Stimulated activated effector memory CD8-positive, alpha-beta T cell treated with anti-CD3 and anti-CD28 coated beads, Interleukin-12 subunit alpha, Interleukin-12 subunit beta, amount 100 ng/mL, for 72 hours (primary cell): ENCODE results near the gene MYOM1.

Experiments used
- ATAC-seq: fragments of 150-1000 bp; cut with Tn5 transposase; 2 replicates; pipeline ENCODE4 v1.10.0; 2021
- DNase-seq, 2 donors: peaks; one replicate each; pipeline ENCODE4 v3.0.0; 2021 to 2022; ENCODE audit warnings: low spot score in 2 of 2
- H3K27ac Mint-ChIP-seq: one replicate; pipeline ENCODE4 v1.8.0; 2022; ENCODE audit warnings: mild to moderate bottlenecking, mixed read lengths
- H3K36me3 Mint-ChIP-seq: one replicate; pipeline ENCODE4 v1.8.0; 2022; ENCODE audit warnings: mild to moderate bottlenecking, mixed read lengths
- H3K4me1 Mint-ChIP-seq: one replicate; pipeline ENCODE4 v1.8.0; 2022; ENCODE audit warnings: mixed read lengths
- H3K4me3 Mint-ChIP-seq: one replicate; pipeline ENCODE4 v1.8.0; 2022; ENCODE audit warnings: mild to moderate bottlenecking, mixed read lengths
- H3K9me3 Mint-ChIP-seq: one replicate; pipeline ENCODE4 v1.8.0; 2022; ENCODE audit warnings: mixed read lengths

The MYOM1 gene

DNA sequence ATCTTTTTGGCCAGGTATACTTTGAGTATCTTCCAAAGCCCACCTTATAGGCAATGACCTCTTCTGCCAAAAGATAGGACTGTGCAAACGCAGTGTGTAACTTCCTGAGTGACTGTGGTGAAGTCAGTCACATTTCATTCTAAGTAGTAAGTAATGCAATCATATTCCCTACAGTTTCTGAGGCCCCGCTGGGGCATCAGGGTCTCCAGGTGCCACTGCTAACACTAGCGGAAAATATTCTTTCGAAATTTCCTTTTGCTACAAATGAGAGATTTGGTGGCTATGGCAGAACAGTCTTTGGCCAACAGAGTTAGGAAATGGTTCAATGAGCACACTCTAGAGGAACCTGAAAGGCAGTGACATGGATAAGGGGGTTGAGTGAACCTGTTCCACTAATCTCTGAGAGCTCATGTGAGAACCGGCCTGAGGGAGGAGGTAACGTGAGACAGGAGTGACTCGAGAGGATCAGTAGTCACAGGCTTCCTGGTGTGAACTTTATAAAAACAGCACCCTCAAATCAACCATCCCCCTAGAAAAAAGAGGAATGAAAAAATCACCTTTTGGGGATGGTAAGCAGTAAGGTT, 104.2 kb downstream of the MYOM1 start:
- Mint-ChIP-seq H3K4me1 (no peaks in the 10 kb centered on the region), H3K27ac (no peak overlapping the region), H3K4me3 (no peak overlapping the region)

DNA sequence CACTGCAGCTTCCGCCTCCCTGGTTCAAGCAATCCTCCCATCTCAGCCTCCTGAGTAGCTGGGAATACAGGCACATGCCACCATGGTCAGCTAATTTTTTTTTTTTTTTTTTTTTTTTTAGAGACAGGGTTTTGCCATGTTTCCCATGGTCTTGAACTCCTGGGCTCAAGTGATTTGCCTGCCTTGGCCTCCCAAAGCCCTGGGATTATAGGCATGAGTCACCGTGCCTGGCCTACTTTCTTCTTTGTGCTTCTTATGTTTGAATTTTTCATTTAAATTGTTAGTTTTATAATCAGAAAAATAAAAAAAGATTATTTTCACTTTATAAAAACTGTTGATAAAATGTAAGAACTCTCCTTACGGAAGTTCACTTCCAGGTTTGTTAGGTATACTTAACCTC, 105.3 kb downstream of the MYOM1 start:
- no peak for ATAC-seq
- no peak overlapping the region for H3K4me3 Mint-ChIP-seq

More for the DNA sequence above, 104.2 kb downstream of the MYOM1 start:
- no peak for DNase-seq
- ATAC-seq: no peak
- Mint-ChIP-seq H3K36me3 (no peaks in the 10 kb centered on the region), H3K9me3 (no peaks in the 10 kb centered on the region)

DNA sequence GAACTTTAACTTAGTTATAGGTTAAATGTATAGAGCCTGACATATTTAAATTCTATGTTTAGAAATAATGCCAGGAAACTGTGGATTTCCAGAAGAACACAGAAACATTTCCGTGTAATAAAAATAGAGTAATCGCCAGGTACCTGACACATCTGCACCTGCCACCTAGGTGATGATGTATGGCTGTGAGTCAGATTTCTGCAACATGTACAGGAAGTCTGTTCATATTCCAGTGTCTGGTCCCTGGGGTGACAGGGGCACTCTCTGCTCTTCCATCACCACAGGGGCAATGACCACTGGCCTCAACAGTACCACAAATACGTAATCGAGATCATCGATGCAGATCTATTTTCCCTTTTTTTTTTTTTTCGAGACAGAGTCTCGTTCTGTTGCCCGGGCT, 105.7 kb downstream of the MYOM1 start:
- Mint-ChIP-seq H3K4me3 (no peak overlapping the region), H3K9me3 (no peaks in the 10 kb centered on the region), H3K4me1 (no peaks in the 10 kb centered on the region), H3K36me3 (no peaks in the 10 kb centered on the region), H3K27ac (no peak overlapping the region)
- no peak for ATAC-seq
- no peak for DNase-seq

More for the DNA sequence above, 105.3 kb downstream of the MYOM1 start:
- no peak for DNase-seq
- Mint-ChIP-seq H3K4me1 (no peaks in the 10 kb centered on the region), H3K27ac (no peak overlapping the region), H3K9me3 (no peaks in the 10 kb centered on the region), H3K36me3 (no peaks in the 10 kb centered on the region)

DNA sequence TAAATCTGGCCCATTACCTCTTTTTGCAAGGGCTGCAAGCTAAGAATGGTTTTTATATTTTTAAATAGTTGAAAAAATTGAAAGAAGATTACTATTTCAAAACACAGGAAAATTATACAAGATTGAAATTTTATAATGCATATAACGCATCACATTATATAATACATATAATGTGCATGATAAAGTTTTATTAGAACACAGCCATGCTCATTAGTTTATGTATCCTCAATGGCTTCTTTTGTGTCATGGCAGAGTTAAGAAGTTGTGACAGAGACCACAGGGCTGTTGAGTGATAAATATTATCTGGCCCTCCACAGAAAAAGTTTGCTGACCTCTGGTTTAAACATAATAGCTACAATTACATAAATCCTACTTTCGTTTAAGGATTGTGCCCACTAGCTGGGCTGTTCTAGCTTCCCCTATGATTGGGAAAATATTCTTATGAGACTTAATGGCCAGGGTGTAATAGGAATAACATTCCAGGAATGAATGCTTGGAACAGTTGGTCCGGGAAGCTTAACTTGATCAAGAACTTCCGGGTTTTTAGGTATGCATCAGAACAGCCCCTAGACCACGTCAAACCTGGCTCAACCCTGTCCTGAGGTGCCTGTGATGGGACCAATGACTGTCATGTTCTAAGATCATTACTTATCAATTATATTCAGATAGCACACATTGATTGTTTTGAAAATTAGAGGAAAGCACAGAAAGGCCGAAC, 108.1 kb downstream of the MYOM1 start:
- Mint-ChIP-seq H3K27ac (no peak overlapping the region), H3K4me1 (no peaks in the 10 kb centered on the region), H3K4me3 (no peak overlapping the region), H3K36me3 (no peaks in the 10 kb centered on the region), H3K9me3 (no peaks in the 10 kb centered on the region)
- DNase-seq (no peak), ATAC-seq (no peak)

DNA sequence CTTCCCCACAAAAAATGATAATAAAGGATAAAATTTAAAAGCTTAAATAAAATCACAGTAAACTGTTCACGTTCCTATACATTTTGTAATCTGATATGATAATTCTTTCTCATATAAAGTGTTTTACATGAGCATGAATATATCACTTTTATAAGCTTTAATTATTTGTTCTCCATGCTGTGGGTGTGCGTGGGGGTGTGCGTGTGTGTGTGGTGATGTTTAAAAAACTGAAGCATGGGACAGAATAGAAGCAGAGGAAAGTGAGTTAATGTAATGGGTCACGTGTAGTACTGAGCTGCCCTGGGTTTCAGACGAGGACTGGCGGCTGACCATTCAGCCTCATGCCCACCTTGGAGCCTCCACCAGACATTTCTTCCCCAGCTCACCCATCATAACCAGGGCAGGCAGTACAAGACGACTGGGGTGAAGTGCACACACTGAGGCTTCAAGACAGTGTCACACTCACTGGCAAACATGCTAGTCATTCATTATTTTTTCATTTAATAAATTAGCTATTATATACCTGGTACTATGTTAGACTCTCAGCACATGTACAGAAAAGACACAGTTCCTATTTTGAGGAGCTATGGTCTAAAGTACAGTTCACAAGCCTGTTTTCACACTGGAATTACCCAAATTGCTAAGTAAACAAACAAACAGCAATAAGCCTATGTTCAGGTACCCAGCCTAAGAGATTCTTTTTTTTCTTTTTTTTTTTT, 109.6 kb downstream of the MYOM1 start:
- Mint-ChIP-seq H3K9me3 (no peaks in the 10 kb centered on the region), H3K4me3 (no peak overlapping the region), H3K36me3 (no peaks in the 10 kb centered on the region), H3K27ac (no peak overlapping the region), H3K4me1 (no peaks in the 10 kb centered on the region)
- no peak for ATAC-seq
- DNase-seq: no peak

DNA sequence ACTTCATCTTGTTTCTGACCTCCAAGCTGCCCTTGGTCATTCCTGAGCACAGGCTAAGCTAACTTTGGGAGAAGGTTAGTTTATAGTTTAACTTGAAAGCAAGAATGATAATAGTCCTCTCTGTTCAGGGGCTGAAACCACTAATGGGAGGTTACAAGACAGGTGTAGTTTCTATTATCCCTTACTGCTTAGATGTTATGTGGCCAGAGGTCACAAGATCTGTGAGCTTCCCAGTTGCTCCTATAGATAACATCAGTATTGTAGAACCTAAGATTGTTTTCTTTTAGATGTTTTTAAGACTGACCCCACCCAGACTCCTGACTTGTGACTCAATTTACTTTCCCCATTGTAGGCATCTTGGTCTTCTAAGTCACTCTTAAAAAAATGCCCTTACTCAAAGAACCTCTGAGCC, 112.0 kb downstream of the MYOM1 start:
- Mint-ChIP-seq H3K4me3 (no peak overlapping the region), H3K9me3 (no peaks in the 10 kb centered on the region), H3K4me1 (no peaks in the 10 kb centered on the region), H3K36me3 (no peaks in the 10 kb centered on the region), H3K27ac (no peak overlapping the region)
- no peak for ATAC-seq
- no peak for DNase-seq

DNA sequence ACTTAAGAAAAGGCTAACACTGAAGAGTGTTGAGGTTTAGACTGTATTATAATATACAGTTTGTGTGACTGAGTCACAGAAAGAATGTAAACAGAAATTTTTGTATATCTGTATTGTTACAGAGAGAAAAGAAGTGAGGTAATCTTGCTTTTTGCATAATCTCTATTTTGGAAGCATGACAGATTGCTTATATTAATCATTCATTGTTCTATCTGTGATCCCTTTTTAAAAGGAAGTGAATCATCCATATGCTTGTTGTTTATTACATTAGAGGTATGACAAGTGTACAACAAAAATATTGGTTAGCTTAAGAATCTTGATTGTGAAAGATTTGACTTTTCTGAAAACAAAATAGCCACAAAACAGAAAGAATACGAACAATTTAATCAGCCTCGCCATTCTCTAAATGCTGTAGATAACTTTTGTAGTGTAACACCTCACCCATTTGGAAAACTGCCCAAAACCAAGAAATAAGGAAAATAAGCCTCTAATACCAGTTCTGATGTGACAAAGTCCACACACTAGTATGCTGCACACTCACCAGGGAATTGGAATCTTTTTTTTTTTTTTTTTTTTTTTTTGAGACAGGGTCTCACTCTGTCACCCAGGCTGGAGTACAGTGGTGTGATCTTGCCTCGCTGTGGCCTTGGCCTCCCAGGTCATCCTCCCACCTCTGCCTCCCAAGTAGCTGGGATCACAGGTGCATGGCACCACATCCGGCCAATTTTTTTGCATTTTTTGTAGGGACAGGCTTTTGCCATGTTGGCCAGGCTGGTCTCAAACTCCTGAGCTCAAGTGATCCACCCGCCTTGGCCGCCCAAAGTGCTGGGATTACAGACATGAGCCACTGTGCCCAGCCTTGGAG, 115.3 kb downstream of the MYOM1 start:
- Mint-ChIP-seq H3K9me3 (no peaks in the 10 kb centered on the region), H3K4me1 (no peaks in the 10 kb centered on the region), H3K4me3 (no peak overlapping the region), H3K36me3 (no peaks in the 10 kb centered on the region), H3K27ac (no peak overlapping the region)
- no peak for ATAC-seq
- no peak for DNase-seq

DNA sequence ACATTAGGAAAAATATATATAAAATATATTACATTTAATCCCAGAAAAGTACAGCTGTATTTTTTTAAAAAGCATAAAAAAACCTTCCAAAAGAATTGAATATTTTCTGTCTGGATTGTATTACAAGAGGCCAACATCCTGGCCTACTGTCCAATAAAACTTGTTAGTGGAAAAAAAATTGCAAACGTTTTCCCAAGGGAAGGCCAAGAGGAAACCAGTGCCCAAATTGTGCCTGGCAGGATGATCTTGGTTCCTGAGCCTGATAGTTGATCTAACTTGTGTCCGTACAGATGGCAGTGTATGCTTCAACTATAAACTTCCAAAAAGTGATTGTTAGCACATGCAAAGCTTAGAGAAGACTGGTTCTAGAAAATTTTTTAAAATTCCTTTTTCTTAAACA, 116.2 kb downstream of the MYOM1 start:
- Mint-ChIP-seq H3K27ac (no peak overlapping the region), H3K4me1 (no peaks in the 10 kb centered on the region), H3K9me3 (no peaks in the 10 kb centered on the region), H3K36me3 (no peaks in the 10 kb centered on the region), H3K4me3 (no peak overlapping the region)
- no peak for ATAC-seq
- no peak for DNase-seq

DNA sequence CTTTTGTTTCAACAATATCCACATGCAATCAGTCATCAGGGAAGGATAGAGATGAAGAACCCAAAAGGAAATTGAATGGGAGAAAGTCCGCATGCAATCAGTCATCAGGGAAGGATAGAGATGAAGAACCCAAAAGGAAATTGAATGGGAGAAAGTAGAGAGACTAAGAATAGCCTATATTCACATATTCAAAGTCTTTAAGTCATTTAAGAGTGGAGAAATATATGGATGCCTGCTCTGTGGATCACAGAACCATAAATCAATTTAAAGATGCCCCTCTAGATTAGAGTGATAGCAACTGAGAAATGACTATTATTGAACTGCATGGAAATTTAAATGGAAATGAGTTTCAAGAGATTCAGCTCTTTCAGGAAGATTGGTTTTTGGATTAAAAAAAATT, 116.8 kb downstream of the MYOM1 start:
- ATAC-seq (no peak), DNase-seq (no peak)
- H3K27ac Mint-ChIP-seq: no peak overlapping the region
- no peaks in the 10 kb centered on the region for H3K9me3 Mint-ChIP-seq
- H3K36me3 Mint-ChIP-seq: no peaks in the 10 kb centered on the region
- H3K4me1 Mint-ChIP-seq: peaks cover under 1% of the 10 kb centered on the region
- H3K4me3 Mint-ChIP-seq: no peak overlapping the region

DNA sequence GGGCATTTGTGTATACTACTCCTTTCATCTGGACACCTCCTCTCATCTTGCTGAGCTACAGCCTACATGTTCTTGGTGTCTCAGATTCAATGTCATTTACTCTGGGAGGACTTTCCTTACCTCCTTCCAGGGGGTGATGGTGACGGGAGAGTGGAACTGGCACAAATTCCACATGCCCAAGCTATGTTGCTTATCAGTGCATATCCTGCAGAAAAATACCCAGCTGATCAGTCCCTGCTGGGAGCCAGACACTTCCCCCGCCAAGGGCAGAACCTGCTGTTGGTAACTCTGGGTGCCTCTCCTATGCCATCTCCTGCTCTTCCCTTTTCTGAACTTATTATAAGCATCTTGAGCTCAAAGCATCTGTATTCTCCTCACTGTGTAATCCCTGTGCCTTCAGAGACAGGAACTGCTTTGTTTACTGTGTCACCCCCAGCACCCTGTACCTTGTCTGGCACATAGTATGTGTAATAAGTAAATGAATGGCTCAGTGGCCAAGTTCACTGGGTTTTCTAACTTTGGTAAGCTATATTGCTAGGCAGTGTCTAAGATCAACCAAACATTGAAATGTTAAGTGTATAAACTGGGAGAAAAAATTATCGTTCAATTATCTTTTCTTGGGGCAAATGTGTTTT, 119.2 kb downstream of the MYOM1 start:
- ATAC-seq: no peak
- DNase-seq: no peak
- H3K4me3 Mint-ChIP-seq: no peak overlapping the region
- H3K9me3 Mint-ChIP-seq: no peaks in the 10 kb centered on the region
- H3K36me3 Mint-ChIP-seq: no peaks in the 10 kb centered on the region
- no peak overlapping the region for H3K27ac Mint-ChIP-seq
- H3K4me1 Mint-ChIP-seq: peaks cover 11% of the 10 kb centered on the region

DNA sequence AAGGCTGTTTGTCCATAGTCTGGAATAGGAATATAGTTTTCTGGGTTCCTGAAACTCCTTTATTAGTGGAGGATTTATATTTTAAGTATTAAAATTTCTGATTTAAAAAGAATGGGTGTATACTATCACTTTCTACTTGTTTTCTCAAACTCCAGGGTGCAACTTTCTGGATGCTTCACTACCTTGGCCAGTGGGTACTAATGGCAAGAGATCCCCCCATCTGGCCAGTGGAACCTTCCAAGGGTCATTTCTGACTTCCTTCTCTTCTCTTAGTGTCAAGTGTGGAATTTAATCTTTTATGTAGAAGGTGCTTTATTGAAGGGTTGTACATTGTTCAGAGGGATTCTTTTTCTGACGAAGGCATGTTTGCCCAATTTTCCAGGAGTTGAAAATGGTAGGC, 120.4 kb downstream of the MYOM1 start:
- H3K4me3 Mint-ChIP-seq: no peak overlapping the region

DNA sequence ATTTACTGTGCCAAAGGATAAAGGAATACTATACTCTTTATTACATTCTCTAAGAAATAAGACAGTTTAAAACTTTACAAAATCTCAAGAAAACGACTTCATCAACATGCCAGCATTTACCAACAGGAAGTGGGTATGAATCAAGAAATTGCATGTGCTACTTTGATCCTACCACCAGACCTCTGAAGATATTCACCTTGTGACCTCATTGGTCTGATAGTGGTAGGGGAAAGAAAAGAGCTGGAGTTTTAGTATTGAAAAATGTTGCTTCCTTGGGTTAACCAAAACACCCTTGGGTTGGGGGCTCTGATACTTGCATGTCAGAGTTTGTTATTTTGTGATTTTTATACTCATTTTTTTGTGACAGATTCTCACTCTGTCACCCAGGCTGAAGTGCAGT, 122.7 kb downstream of the MYOM1 start:
- Mint-ChIP-seq H3K4me3 (no peak overlapping the region), H3K9me3 (no peaks in the 10 kb centered on the region), H3K4me1 (peaks cover 11% of the 10 kb centered on the region), H3K27ac (no peak overlapping the region), H3K36me3 (no peaks in the 10 kb centered on the region)
- DNase-seq (no peak), ATAC-seq (peak; percentile 80)

More for the DNA sequence above, 120.4 kb downstream of the MYOM1 start:
- DNase-seq: no peak
- Mint-ChIP-seq H3K27ac (no peak overlapping the region), H3K9me3 (no peaks in the 10 kb centered on the region), H3K36me3 (no peaks in the 10 kb centered on the region), H3K4me1 (peaks cover 11% of the 10 kb centered on the region)
- no peak for ATAC-seq

DNA sequence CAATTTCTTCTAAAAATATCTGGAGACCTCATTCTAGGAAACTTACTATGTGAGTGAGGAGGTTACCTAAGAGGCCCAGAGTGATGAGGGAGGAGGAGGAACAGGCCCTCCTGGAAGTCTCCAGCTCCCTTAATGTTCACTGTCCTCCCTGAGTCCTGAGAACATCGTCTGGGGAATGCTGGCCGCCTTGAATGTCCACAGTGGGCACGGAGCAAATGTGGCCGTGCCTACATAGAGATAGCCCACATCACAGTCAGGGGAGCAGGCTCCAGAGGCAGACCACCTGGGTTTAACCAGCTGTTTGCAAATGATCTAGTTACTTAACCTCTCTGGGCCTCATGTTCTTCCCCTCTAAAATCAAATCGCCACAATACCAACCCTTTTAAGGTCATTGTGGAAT, 123.8 kb downstream of the MYOM1 start:
- no peak overlapping the region for H3K27ac Mint-ChIP-seq
- H3K4me3 Mint-ChIP-seq: no peak overlapping the region
- H3K36me3 Mint-ChIP-seq: no peaks in the 10 kb centered on the region
- no peak for DNase-seq
- peaks cover 11% of the 10 kb centered on the region for H3K4me1 Mint-ChIP-seq
- no peaks in the 10 kb centered on the region for H3K9me3 Mint-ChIP-seq
- no peak for ATAC-seq

DNA sequence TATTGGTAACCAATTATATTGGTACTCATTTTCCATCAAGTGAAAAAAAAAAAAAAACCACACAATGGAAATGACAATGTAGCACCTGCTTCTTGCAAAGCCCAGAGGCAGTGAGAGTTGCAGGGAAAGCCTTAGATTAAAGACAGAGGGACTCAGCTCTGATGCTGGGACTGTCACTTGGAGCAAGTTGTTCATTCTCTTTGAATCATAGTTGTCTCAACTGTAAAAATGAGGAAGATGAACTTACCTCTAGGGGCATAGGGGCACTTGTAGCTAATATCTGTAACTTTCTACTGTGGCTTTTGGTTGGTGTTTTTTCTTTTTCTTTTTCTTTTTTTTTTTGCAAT, 125.5 kb downstream of the MYOM1 start:
- Mint-ChIP-seq H3K36me3 (no peaks in the 10 kb centered on the region), H3K27ac (no peak overlapping the region), H3K9me3 (no peaks in the 10 kb centered on the region), H3K4me1 (peaks cover 11% of the 10 kb centered on the region), H3K4me3 (no peak overlapping the region)
- no peak for ATAC-seq
- DNase-seq: no peak
